GM23338 (cell line): ENCODE measurements around the gene CIT. TPM values are rescaled to one million over a fixed set of nuclear protein-coding genes. Genes with fewer than 3 reads are reported as not detected.

Source experiments
- ATAC-seq: fragments of 200-7000 bp; cut with Tn5 transposase; 3 replicates; pipeline ENCODE4 v1.9.1; 2020
- DNase-seq: peaks from one replicate; pipeline ENCODE4 v3.0.0-alpha.2; 2015; ENCODE audit warnings: low spot score
- H2AFZ ChIP-seq: fragments of 200-600 bp; sonication (generic); 2 replicates; pipeline ENCODE4 v1.8.0; 2016; ENCODE audit warnings: antibody characterized with exemption, mild to moderate bottlenecking, moderate library complexity
- H3F3A ChIP-seq: fragments of 200-600 bp; sonication (generic); replicated peaks from 2 replicates; pipeline ENCODE4 v1.8.0; 2017; ENCODE audit warnings: antibody characterized with exemption, mixed run types, low read depth
- H3K27ac ChIP-seq: fragments of 200-600 bp; sonication (generic); 2 replicates; pipeline ENCODE4 v1.6.1; 2016; ENCODE audit warnings: low read depth
- H3K27me3 ChIP-seq: fragments of 200-600 bp; sonication (generic); 2 replicates; pipeline ENCODE4 v1.8.0; 2016; ENCODE audit warnings: mild to moderate bottlenecking, mixed run types, moderate library complexity; ENCODE audit not compliant: insufficient read depth
- H3K36me3 ChIP-seq: fragments of 200-600 bp; sonication (generic); 2 replicates; pipeline ENCODE4 v1.8.0; 2016; ENCODE audit warnings: mild to moderate bottlenecking; ENCODE audit not compliant: insufficient read depth
- H3K4me1 ChIP-seq: fragments of 200-600 bp; sonication (generic); 2 replicates; pipeline ENCODE4 v1.8.0; 2016; ENCODE audit warnings: mild to moderate bottlenecking, moderate library complexity; ENCODE audit not compliant: insufficient read depth
- H3K4me2 ChIP-seq: fragments of 200-600 bp; sonication (generic); 2 replicates; pipeline ENCODE4 v1.7.1; 2017; ENCODE audit warnings: mixed run types
- H3K4me3 ChIP-seq: fragments of 200-600 bp; sonication (generic); 2 replicates; pipeline ENCODE4 v1.6.1; 2016; ENCODE audit warnings: mixed run types
- H3K79me2 ChIP-seq: fragments of 200-600 bp; sonication (generic); replicated peaks from 2 replicates; pipeline ENCODE4 v1.8.0; 2017; ENCODE audit warnings: mild to moderate bottlenecking; ENCODE audit not compliant: insufficient read depth
- H3K9me2 ChIP-seq: fragments of 200-600 bp; sonication (generic); 2 replicates; pipeline ENCODE4 v1.8.0; 2017; ENCODE audit not compliant: insufficient read depth
- H4K20me1 ChIP-seq: fragments of 200-600 bp; sonication (generic); replicated peaks from 2 replicates; pipeline ENCODE4 v1.8.0; 2017; ENCODE audit warnings: mild to moderate bottlenecking; ENCODE audit not compliant: insufficient read depth
- H3K27ac Mint-ChIP-seq: 2 replicates; pipeline ENCODE4 v1.8.0; 2020; ENCODE audit warnings: inconsistent platforms, mild to moderate bottlenecking, moderate library complexity, mixed read lengths
- H3K27me3 Mint-ChIP-seq: 3 replicates; pipeline ENCODE4 v1.8.0; 2022; ENCODE audit warnings: low read depth, mild to moderate bottlenecking, moderate library complexity, mixed read lengths, inconsistent platforms; ENCODE audit not compliant: insufficient read depth, poor library complexity
- H3K36me3 Mint-ChIP-seq: 3 replicates; pipeline ENCODE4 v1.8.0; 2021; ENCODE audit warnings: low read depth, mild to moderate bottlenecking, inconsistent platforms, moderate library complexity, mixed read lengths
- H3K4me1 Mint-ChIP-seq: 3 replicates; pipeline ENCODE4 v1.8.0; 2020; ENCODE audit warnings: mild to moderate bottlenecking, inconsistent platforms, mixed read lengths
- H3K4me3 Mint-ChIP-seq: 3 replicates; pipeline ENCODE4 v1.8.0; 2021; ENCODE audit warnings: moderate library complexity, mild to moderate bottlenecking, inconsistent platforms, mixed read lengths
- H3K9me3 Mint-ChIP-seq: 3 replicates; pipeline ENCODE4 v1.8.0; 2020; ENCODE audit warnings: moderate library complexity, mild to moderate bottlenecking, inconsistent platforms, mixed read lengths
- CTCF ChIP-seq, 2 experiments: fragments of 200-600 bp in 1 of 2; sonication (generic) in 1 of 2; conservative IDR thresholded peaks; 2 replicates each; pipeline versions ENCODE4 v1.5.1 to v1.6.1; 2016 to 2017; ENCODE audit warnings: antibody characterized with exemption in 2 of 2, low read depth in 2 of 2, mild to moderate bottlenecking in 2 of 2, moderate library complexity in 1 of 2
- ETS1 ChIP-seq: IDR thresholded peaks from 2 replicates; pipeline ENCODE4 v1.6.1; 2016; ENCODE audit warnings: antibody characterized with exemption
- JUNB ChIP-seq: IDR thresholded peaks from one replicate; pipeline ENCODE4 v1.6.1; 2016; ENCODE audit warnings: antibody characterized with exemption; ENCODE audit not compliant: unreplicated experiment
- NANOG ChIP-seq: IDR thresholded peaks from 2 replicates; pipeline ENCODE4 v1.6.1; 2016; ENCODE audit warnings: antibody characterized with exemption, borderline replicate concordance
- POLR2AphosphoS5 ChIP-seq: IDR thresholded peaks from 2 replicates; pipeline ENCODE4 v1.6.1; 2016; ENCODE audit warnings: antibody characterized with exemption, low read depth
- STAT1 ChIP-seq: IDR thresholded peaks from one replicate; pipeline ENCODE4 v1.6.1; 2016; ENCODE audit warnings: antibody characterized with exemption; ENCODE audit not compliant: unreplicated experiment
- ZNF114 ChIP-seq: fragments of 250-450 bp; sonication (Bioruptor Pico); IDR thresholded peaks from 2 replicates; pipeline ENCODE4 v1.5.0; 2020; ENCODE audit warnings: mild to moderate bottlenecking, moderate library complexity
- ZNF462 ChIP-seq: fragments of 250-450 bp; sonication (Bioruptor Pico); IDR thresholded peaks from 2 replicates; pipeline ENCODE4 v1.5.0; 2020; ENCODE audit warnings: mild to moderate bottlenecking, moderate library complexity
- polyA plus RNA-seq: library from polyadenylated mRNA; unstranded; fragments of >200 nt; fragmentation: Nextera tagmentation; extraction: Ambion mirVana; gene quantifications from 2 replicates; pipeline ENCODE4 v1.2.1, GENCODE V29; 2016
- total RNA-seq: library from RNA; depleted of rRNA; stranded (reverse); fragments of >200 nt; shearing (Covaris generic); gene quantifications from 2 replicates; pipeline ENCODE4 v1.2.3, GENCODE V29; 2014

CIT gene
- total and polyA plus RNA-seq, 2 experiments from 2014 or later: 9.7 to 47.8 TPM

GRCh38 chr12:119841433-119842210 is 35.5 kb downstream of the CIT start:
- no peak overlapping the region for H3K27ac Mint-ChIP-seq
- no peak overlapping the region for H3K4me2 ChIP-seq
- peaks cover 11% of the 10 kb centered on the region; the same call in 1 of the 2 replicates for H3K79me2 ChIP-seq
- peaks cover 9% of the 10 kb centered on the region; the same call in 1 of the 2 replicates for H4K20me1 ChIP-seq
- H3K36me3 ChIP-seq: peaks cover 3% of the 10 kb centered on the region; the same call in 1 of the 2 replicates
- H3K9me3 Mint-ChIP-seq: no peaks in the 10 kb centered on the region
- DNase-seq (no peak), ATAC-seq (no peak)
- no peak for TF ChIP-seq CTCF (conservative IDR thresholded peaks at IDR 0.05; ENCODE audit: low read depth in 2 of 2)
- H3K27me3 Mint-ChIP-seq: peaks cover 8% of the 10 kb centered on the region
- H2AFZ ChIP-seq: no peak overlapping the region
- H3K4me1 ChIP-seq: no peaks in the 10 kb centered on the region
- H3F3A ChIP-seq: no peaks in the 10 kb centered on the region
- H3K4me3 ChIP-seq: no peak overlapping the region
- peaks cover 51% of the 10 kb centered on the region for H3K36me3 Mint-ChIP-seq
- H3K9me2 ChIP-seq: no peaks in the 10 kb centered on the region
- H3K4me1 Mint-ChIP-seq: no peaks in the 10 kb centered on the region
- no peak overlapping the region for H3K4me3 Mint-ChIP-seq
- no peak overlapping the region for H3K27ac ChIP-seq
- H3K27me3 ChIP-seq: no peaks in the 10 kb centered on the region

- Mint-ChIP-seq H3K27me3 (peaks cover 8% of the 10 kb centered on the region), H3K4me3 (no peak overlapping the region), H3K36me3 (peaks cover 41% of the 10 kb centered on the region), H3K27ac (no peak overlapping the region; the same call in 1 of the 2 replicates), H3K9me3 (no peaks in the 10 kb centered on the region), H3K4me1 (no peaks in the 10 kb centered on the region)
- DNase-seq (no peak), ATAC-seq (no peak)
- no peaks in the 10 kb centered on the region for H3K4me1 ChIP-seq
- H3F3A ChIP-seq: no peaks in the 10 kb centered on the region
- peaks cover 3% of the 10 kb centered on the region; the same call in 1 of the 2 replicates for H3K36me3 ChIP-seq
- H4K20me1 ChIP-seq: peaks cover 9% of the 10 kb centered on the region; the same call in 1 of the 2 replicates
- no peak overlapping the region for H3K27ac ChIP-seq
- peaks cover 11% of the 10 kb centered on the region; the same call in 1 of the 2 replicates for H3K79me2 ChIP-seq
- no peaks in the 10 kb centered on the region for H3K9me2 ChIP-seq
- no peak overlapping the region for H3K4me2 ChIP-seq
- no peak overlapping the region for H3K4me3 ChIP-seq
- H3K27me3 ChIP-seq: no peaks in the 10 kb centered on the region
- no peak overlapping the region for H2AFZ ChIP-seq
- TF ChIP-seq CTCF (conservative IDR thresholded peaks at IDR 0.05; ENCODE audit: low read depth in 2 of 2): no peak
- TF ChIP-seq ETS1: no peak
- no peak for TF ChIP-seq POLR2AphosphoS5
- TF ChIP-seq NANOG: no peak
- TF ChIP-seq ZNF462 (CRISPR knock-in tag): no peak
- TF ChIP-seq STAT1: no peak
- no peak for TF ChIP-seq ZNF114 (CRISPR knock-in tag)
- TF ChIP-seq JUNB: no peak
Measured at GRCh38 chr12:119840582-119840981, 36.5 kb downstream of the CIT start.
